OCI-LY7 (cell line): ENCODE data around the gene MT2A. TPM values are rescaled to one million over a fixed set of nuclear protein-coding genes. Genes with fewer than 3 reads are reported as not detected.

Experiments used
- BruUV-seq: library from RNA; stranded (reverse); fragments of 400-500 nt; replicated peaks from 2 replicates; lab custom pipeline; 2021; lab: Mats Ljungman, UMichigan
- CTCF ChIA-PET: fragments of 300-600 bp; sonication (Branson Sonifier 250); formaldehyde crosslinking; loops from one replicate; lab custom pipeline; 2022; ENCODE audit warnings: antibody characterized with exemption; ENCODE audit not compliant: unreplicated experiment; lab: Charles Lee
- POLR2A ChIA-PET: fragments of 300-600 bp; sonication (Branson Sonifier 250); formaldehyde crosslinking; loops from one replicate; lab custom pipeline; 2022; ENCODE audit warnings: antibody characterized with exemption; lab: Charles Lee
- DNase-seq: peaks from one replicate; pipeline ENCODE4 v3.0.0-alpha.2; 2015; ENCODE audit warnings: low spot score
- H2AFZ ChIP-seq: fragments of 200-600 bp; sonication (generic), shearing (Covaris generic); 2 replicates; pipeline ENCODE4 v1.6.1; 2014; ENCODE audit warnings: mild to moderate bottlenecking, antibody characterized with exemption, low read length, moderate library complexity
- H3K27ac ChIP-seq: fragments of 200-600 bp; sonication (generic); 2 replicates; pipeline ENCODE4 v1.5.1; 2014; ENCODE audit warnings: mixed run types, low read depth, mild to moderate bottlenecking, moderate library complexity, low read length, inconsistent platforms; ENCODE audit not compliant: poor library complexity, severe bottlenecking
- H3K36me3 ChIP-seq: fragments of 200-600 bp; sonication (generic); 2 replicates; pipeline ENCODE4 v1.6.1; 2014; ENCODE audit warnings: mild to moderate bottlenecking, antibody characterized with exemption, low read length, moderate library complexity, mixed read lengths; ENCODE audit not compliant: insufficient read depth
- H3K4me1 ChIP-seq: fragments of 200-600 bp; sonication (generic); 2 replicates; pipeline ENCODE4 v1.5.1; 2014; ENCODE audit warnings: mild to moderate bottlenecking, low read length; ENCODE audit not compliant: insufficient read depth, poor library complexity, severe bottlenecking
- H3K4me2 ChIP-seq: fragments of 200-600 bp; sonication (generic); 2 replicates; pipeline ENCODE4 v1.6.1; 2014; ENCODE audit warnings: mild to moderate bottlenecking, low read length
- H3K4me3 ChIP-seq: fragments of 200-600 bp; sonication (generic); 2 replicates; pipeline ENCODE4 v1.5.1; 2014; ENCODE audit warnings: mild to moderate bottlenecking, low read depth, low read length; ENCODE audit not compliant: poor library complexity, severe bottlenecking
- H3K79me2 ChIP-seq: fragments of 200-600 bp; sonication (generic); 2 replicates; pipeline ENCODE4 v1.6.1; 2016; ENCODE audit warnings: low read depth, mild to moderate bottlenecking, low read length, moderate library complexity, mixed read lengths; ENCODE audit not compliant: insufficient read depth
- H3K9me2 ChIP-seq: fragments of 200-600 bp; sonication (generic); 2 replicates; pipeline ENCODE4 v1.6.1; 2016; ENCODE audit warnings: mild to moderate bottlenecking, low read length, mixed read lengths; ENCODE audit not compliant: insufficient read depth
- H3K9me3 ChIP-seq: fragments of 200-600 bp; sonication (generic); 2 replicates; pipeline ENCODE4 v1.6.1; 2014; ENCODE audit warnings: mild to moderate bottlenecking, mixed run types, low read length, mixed read lengths
- H4K20me1 ChIP-seq: fragments of 200-600 bp; sonication (generic); 2 replicates; pipeline ENCODE4 v1.6.1; 2014; ENCODE audit warnings: mild to moderate bottlenecking, antibody characterized with exemption, low read length, moderate library complexity, mixed read lengths; ENCODE audit not compliant: insufficient read depth
- CTCF ChIP-seq: fragments of 200-600 bp; sonication (generic); conservative IDR thresholded peaks from 2 replicates; pipeline ENCODE4 v1.5.1; 2014; ENCODE audit warnings: mild to moderate bottlenecking, antibody characterized with exemption, low read length, moderate library complexity, mixed read lengths
- EZH2phosphoT487 ChIP-seq: fragments of 200-600 bp; sonication (generic); IDR thresholded peaks from 2 replicates; pipeline ENCODE4 v1.6.1; 2018; ENCODE audit warnings: low read depth, borderline replicate concordance, mild to moderate bottlenecking, mixed run types, antibody characterized with exemption, low read length, moderate library complexity, mixed read lengths
- intact Hi-C: fragments of 100-400 bp; cut with micrococcal nuclease; formaldehyde crosslinking; loops from one replicate; pipeline ENCODE4 v1.10.0; 2022; ENCODE audit not compliant: unreplicated experiment
- total RNA-seq, 2 experiments: library from RNA; depleted of rRNA in 1 of 2; stranded (reverse); fragments of >200 nt in 1 of 2; shearing (Covaris generic) in 1 of 2; gene quantifications; 2 replicates each; pipeline ENCODE4 v1.2.3, GENCODE V29; 2014 to 2022

MT2A gene
- total RNA-seq, 2 experiments from 2014 or later, result 9.3 to 27.2 TPM

GRCh38 chr16:56591377-56592060, 16.9 kb upstream of the MT2A start:
- H3K4me3 ChIP-seq, result no peak overlapping the region
- POLR2A ChIA-PET, result interaction anchor here (0.6 to 1.2 kb wide), 7 partner anchors 9 to 613 kb away, joined by 3 to 12 read pairs (median 4); no protein-coding TSS in a partner anchor

GRCh38 chr16:56593573-56594291, 14.7 kb upstream of the MT2A start:
- intact Hi-C loops, result no loop called here
- Histone ChIP-seq H3K4me1 (peaks cover 19% of the 10 kb centered on the region), H3K36me3 (no peaks in the 10 kb centered on the region), H3K4me3 (no peak overlapping the region), H3K9me3 (0 out of 2 replicates have a peak, but pooled peaks cover 7% of the 10 kb centered on the region), H3K79me2 (no peaks in the 10 kb centered on the region), H4K20me1 (no peaks in the 10 kb centered on the region), H3K9me2 (no peaks in the 10 kb centered on the region), H3K27ac (no peak overlapping the region), H2AFZ (no peak overlapping the region), H3K4me2 (no peak overlapping the region)
- ChIA-PET POLR2A (no interaction called here), CTCF (no interaction called here)
- DNase-seq, result no peak
- no TSS peak for BruUV-seq
- TF ChIP-seq EZH2phosphoT487 (no peak), CTCF (no peak)

More at GRCh38 chr16:56591377-56592060, 16.9 kb upstream of the MT2A start:
- no peak overlapping the region for H3K27ac ChIP-seq
- TF ChIP-seq EZH2phosphoT487 (no peak), CTCF (no peak)
- no peaks in the 10 kb centered on the region for H3K79me2 ChIP-seq
- peak overlapping the region; percentile 36; the same call in 1 of the 2 replicates for H2AFZ ChIP-seq
- peaks cover 14% of the 10 kb centered on the region for H3K4me1 ChIP-seq
- no peak overlapping the region for H3K4me2 ChIP-seq
- intact Hi-C loops, result no loop called here
- BruUV-seq, result no TSS peak
- no peaks in the 10 kb centered on the region for H3K9me3 ChIP-seq
- no peaks in the 10 kb centered on the region for H3K36me3 ChIP-seq
- H4K20me1 ChIP-seq, result no peaks in the 10 kb centered on the region
- no peak for DNase-seq
- no peaks in the 10 kb centered on the region for H3K9me2 ChIP-seq
- CTCF ChIA-PET, result no interaction called here

- H3K4me2 ChIP-seq, result no peak overlapping the region
- ChIA-PET CTCF (no interaction called here), POLR2A (no interaction called here)
- H3K79me2 ChIP-seq, result no peaks in the 10 kb centered on the region
- intact Hi-C loops, result no loop called here
- H3K27ac ChIP-seq, result no peak overlapping the region
- 0 out of 2 replicates have a peak, but pooled peaks cover 7% of the 10 kb centered on the region for H3K9me3 ChIP-seq
- H3K4me3 ChIP-seq, result no peak overlapping the region
- no TSS peak for BruUV-seq
- peaks cover 19% of the 10 kb centered on the region for H3K4me1 ChIP-seq
- no peaks in the 10 kb centered on the region for H3K36me3 ChIP-seq
- no peaks in the 10 kb centered on the region for H3K9me2 ChIP-seq
- no peaks in the 10 kb centered on the region for H4K20me1 ChIP-seq
- no peak overlapping the region for H2AFZ ChIP-seq
- no peak for DNase-seq
- TF ChIP-seq EZH2phosphoT487 (no peak), CTCF (no peak)
Observed at GRCh38 chr16:56594292-56594619, 14.1 kb upstream of the MT2A start.
